ENCODE measurements around the gene RHOF. TPM values are rescaled to one million over a fixed set of nuclear protein-coding genes. Genes with fewer than 3 reads are reported as not detected.

RHOF gene
- total and polyA plus RNA-seq, 2 of the 8 experiments (the other 6 are each of a cell fraction or from before 2014, with no cell fraction given) = 23.8 to 31.9 TPM

DNA sequence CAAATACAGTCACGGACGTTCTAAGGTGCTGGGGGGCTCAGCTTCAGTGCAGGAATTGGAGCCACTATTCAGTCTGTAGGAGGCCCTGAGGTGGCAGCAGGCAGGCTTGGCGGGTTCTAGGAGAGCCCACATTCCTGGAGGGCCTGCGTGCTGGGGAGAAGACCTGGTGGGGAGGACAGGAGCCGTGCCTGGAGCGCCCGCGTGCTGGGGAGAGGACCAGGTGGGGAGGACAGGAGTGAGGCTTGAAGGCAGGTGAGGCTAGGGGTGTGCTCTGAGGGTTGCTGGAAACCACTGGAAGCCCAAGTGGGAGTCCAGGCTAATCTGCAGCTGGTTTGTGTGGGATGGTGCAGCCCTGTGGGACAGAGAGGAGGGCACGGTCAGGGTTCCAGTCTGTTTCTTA, 23.1 kb downstream of the RHOF start (continued):
- no peak for TF ChIP-seq ASH2L (IDR thresholded peaks at IDR 0.05; ENCODE audit: low read length)
